Motor neuron (in vitro differentiated cells): Measurements from ENCODE around the gene HDAC9. TPM values are rescaled to one million over a fixed set of nuclear protein-coding genes. Genes with fewer than 3 reads are reported as not detected.

Experiments used
- ATAC-seq, 8 experiments: fragments of 200-7000 bp; cut with Tn5 transposase; replicated peaks in 6 of 8; 2 replicates each; pipeline ENCODE4 v1.8.0; 2021; ENCODE audit warnings: mild to moderate bottlenecking in 8 of 8, moderate library complexity in 8 of 8
- H3K27ac ChIP-seq, 2 donors: fragments of 250-450 bp; sonication (Bioruptor Pico); 2 replicates each; pipeline ENCODE4 v1.9.0; 2021; ENCODE audit warnings: antibody characterized with exemption in 2 of 2, mild to moderate bottlenecking in 2 of 2, moderate library complexity in 1 of 2
- H3K4me1 ChIP-seq, 2 donors: fragments of 250-450 bp; sonication (Bioruptor Pico); replicated peaks in 1 of 2; 2 replicates each; pipeline ENCODE4 v1.6.1; 2021; ENCODE audit warnings: antibody characterized with exemption in 2 of 2, mild to moderate bottlenecking in 2 of 2, moderate library complexity in 1 of 2
- H3K4me3 ChIP-seq, 5 donors: fragments of 250-450 bp; sonication (Bioruptor Pico); 2 replicates each; pipeline ENCODE4 v1.9.0; 2021; ENCODE audit warnings: antibody characterized with exemption in 5 of 5, mild to moderate bottlenecking in 5 of 5, moderate library complexity in 4 of 5
- WGBS, 10 experiments: fragments of 450-650 bp; shearing (Covaris generic); methylation state at CpG; one replicate each; pipeline ENCODE4 v1.0.0; 2022; 5-methylcytosine and 5-hydroxymethylcytosine counted together
- in situ Hi-C, 9 experiments: fragments of 400-800 bp; cut with MboI; loops; one replicate each; pipeline ENCODE4 v1.15.0; 2021; ENCODE audit warnings: low sequenced_read_pairs in 9 of 9, low pct_unique_long_range_greater_than_20kb in 2 of 9; ENCODE audit not compliant: unreplicated experiment in 9 of 9
- total RNA-seq, 8 experiments: library from RNA; unstranded; fragments of 300-600 nt; gene quantifications; 2 replicates each; pipeline versions ENCODE4 v1.2.3 to v1.2.4, GENCODE V29; 2022

Gene HDAC9
- total RNA-seq, 8 experiments from 2014 or later: 5.8 to 44.2 (median 22.7) TPM

GRCh38 chr7:18756378-18757050, 261.0 kb downstream of the HDAC9 start:
- WGBS, 10 experiments: 66 to 98% (median 93%) methylated on average over 2 to 6 of the region's 6 CpGs; no CpG with 5 or more reads in 1 of the 10 experiments
- no peak for ATAC-seq
- in situ Hi-C loops: no loop called here
- no peak overlapping the region for H3K27ac ChIP-seq
- H3K4me1 ChIP-seq: peaks cover 10 to 28% of the 10 kb centered on the region in 2 donors
- no peak overlapping the region for H3K4me3 ChIP-seq

GRCh38 chr7:18760046-18760445, 264.5 kb downstream of the HDAC9 start:
- H3K4me3 ChIP-seq: no peak overlapping the region
- peaks cover 16 to 39% of the 10 kb centered on the region in 2 donors for H3K4me1 ChIP-seq
- no peak overlapping the region for H3K27ac ChIP-seq
- 81 to 100% (median 87%) methylated on average over 1 to 5 of the region's 5 CpGs for WGBS, 10 experiments
- in situ Hi-C loops: no loop called here
- no peak for ATAC-seq

GRCh38 chr7:18760631-18761445, 265.3 kb downstream of the HDAC9 start:
- WGBS, 10 experiments: 51 to 80% (median 66%) methylated on average over 1 to 6 of the region's 7 CpGs
- H3K4me3 ChIP-seq: no peak overlapping the region
- ATAC-seq: peak in 4 of 8 experiments; percentile 43 to 82 (median 75)
- no peak overlapping the region for H3K27ac ChIP-seq
- in situ Hi-C loops: no loop called here
- peaks cover 16 to 39% of the 10 kb centered on the region in 2 donors for H3K4me1 ChIP-seq

- Histone ChIP-seq H3K27ac (no peak overlapping the region), H3K4me1 (peaks cover 14 to 31% of the 10 kb centered on the region in 2 donors), H3K4me3 (no peak overlapping the region)
- 0 to 100% (median 64%) methylated on average over 1 to 3 of the region's 3 CpGs; no CpG with 5 or more reads in 2 of the 10 experiments for WGBS, 10 experiments
- peak; percentile 42 to 74 (median 54) for ATAC-seq
- in situ Hi-C loops: no loop called here
These were observed 266.6 kb downstream of the HDAC9 start for GRCh38 chr7:18762189-18762588.

- ATAC-seq: no peak
- WGBS, 10 experiments: 0 to 100% (median 60%) methylated on average over 1 to 2 of the region's 2 CpGs; no CpG with 5 or more reads in 2 of the 10 experiments
- in situ Hi-C loops: no loop called here
- no peak overlapping the region for H3K4me3 ChIP-seq
- H3K27ac ChIP-seq: no peak overlapping the region
- peaks cover 11 to 31% of the 10 kb centered on the region in 2 donors for H3K4me1 ChIP-seq
These were observed 272.7 kb downstream of the HDAC9 start for GRCh38 chr7:18768256-18768655.

- in situ Hi-C loops: no loop called here
- peak in 1 of 8 experiments; percentile 44 for ATAC-seq
- H3K4me1 ChIP-seq: peaks cover 11 to 31% of the 10 kb centered on the region in 2 donors
- H3K4me3 ChIP-seq: no peak overlapping the region
- WGBS, 10 experiments: 21 to 84% (median 70%) methylated on average over 1 to 7 of the region's 7 CpGs; no CpG with 5 or more reads in 1 of the 10 experiments
- peak overlapping the region in 1 of 2 donors; percentile 43 for H3K27ac ChIP-seq
These were observed 274.7 kb downstream of the HDAC9 start for GRCh38 chr7:18770154-18770811.

- peak in 2 of 8 experiments; percentile 9 to 19 for ATAC-seq
- Histone ChIP-seq H3K4me1 (peaks cover 11 to 31% of the 10 kb centered on the region in 2 donors), H3K27ac (no peak overlapping the region), H3K4me3 (no peak overlapping the region)
- WGBS, 10 experiments: 0 to 50% (median 12%) methylated on average over 1 to 3 of the region's 3 CpGs; no CpG with 5 or more reads in 3 of the 10 experiments
- in situ Hi-C loops: no loop called here
These were observed 275.3 kb downstream of the HDAC9 start for GRCh38 chr7:18770822-18771221.

GRCh38 chr7:18771834-18772566, 276.5 kb downstream of the HDAC9 start:
- Histone ChIP-seq H3K27ac (no peak overlapping the region), H3K4me3 (no peak overlapping the region), H3K4me1 (peaks cover 11 to 31% of the 10 kb centered on the region in 2 donors)
- in situ Hi-C loops: no loop called here
- WGBS, 10 experiments: 0 to 80% (median 48%) methylated on average over 1 to 2 of the region's 2 CpGs; no CpG with 5 or more reads in 2 of the 10 experiments
- peak in 1 of 8 experiments; percentile 17 for ATAC-seq

GRCh38 chr7:18772567-18772965, 277.0 kb downstream of the HDAC9 start:
- in situ Hi-C loops: no loop called here
- 33 to 100% (median 82%) methylated on average over 1 of the region's 1 CpG; no CpG with 5 or more reads in 2 of the 10 experiments for WGBS, 10 experiments
- Histone ChIP-seq H3K4me1 (peaks cover 11 to 31% of the 10 kb centered on the region in 2 donors), H3K4me3 (no peak overlapping the region), H3K27ac (no peak overlapping the region)
- no peak for ATAC-seq

- in situ Hi-C loops: no loop called here
- H3K4me1 ChIP-seq: peaks cover 0 to 22% of the 10 kb centered on the region in 2 donors
- H3K4me3 ChIP-seq: no peak overlapping the region
- no peak overlapping the region for H3K27ac ChIP-seq
- no peak for ATAC-seq
- WGBS, 10 experiments: 83 to 96% (median 90%) methylated on average over 1 to 2 of the region's 2 CpGs; no CpG with 5 or more reads in 5 of the 10 experiments
These were observed 281.8 kb downstream of the HDAC9 start for GRCh38 chr7:18777314-18777713.

GRCh38 chr7:18778594-18778993, 283.0 kb downstream of the HDAC9 start:
- Histone ChIP-seq H3K27ac (no peak overlapping the region), H3K4me3 (no peak overlapping the region), H3K4me1 (peaks cover 0 to 15% of the 10 kb centered on the region in 2 donors)
- in situ Hi-C loops: no loop called here
- WGBS, 10 experiments: 0 to 89% (median 44%) methylated on average over 1 to 3 of the region's 3 CpGs; no CpG with 5 or more reads in 2 of the 10 experiments
- ATAC-seq: peak in 1 of 8 experiments; percentile 20

GRCh38 chr7:18780266-18780665, 284.7 kb downstream of the HDAC9 start:
- Histone ChIP-seq H3K4me1 (peaks cover 0 to 15% of the 10 kb centered on the region in 2 donors), H3K27ac (no peak overlapping the region), H3K4me3 (no peak overlapping the region)
- in situ Hi-C loops: no loop called here
- no peak for ATAC-seq
